Measurements from ENCODE around the gene NDUFA5.

NDUFA5 gene

DNA sequence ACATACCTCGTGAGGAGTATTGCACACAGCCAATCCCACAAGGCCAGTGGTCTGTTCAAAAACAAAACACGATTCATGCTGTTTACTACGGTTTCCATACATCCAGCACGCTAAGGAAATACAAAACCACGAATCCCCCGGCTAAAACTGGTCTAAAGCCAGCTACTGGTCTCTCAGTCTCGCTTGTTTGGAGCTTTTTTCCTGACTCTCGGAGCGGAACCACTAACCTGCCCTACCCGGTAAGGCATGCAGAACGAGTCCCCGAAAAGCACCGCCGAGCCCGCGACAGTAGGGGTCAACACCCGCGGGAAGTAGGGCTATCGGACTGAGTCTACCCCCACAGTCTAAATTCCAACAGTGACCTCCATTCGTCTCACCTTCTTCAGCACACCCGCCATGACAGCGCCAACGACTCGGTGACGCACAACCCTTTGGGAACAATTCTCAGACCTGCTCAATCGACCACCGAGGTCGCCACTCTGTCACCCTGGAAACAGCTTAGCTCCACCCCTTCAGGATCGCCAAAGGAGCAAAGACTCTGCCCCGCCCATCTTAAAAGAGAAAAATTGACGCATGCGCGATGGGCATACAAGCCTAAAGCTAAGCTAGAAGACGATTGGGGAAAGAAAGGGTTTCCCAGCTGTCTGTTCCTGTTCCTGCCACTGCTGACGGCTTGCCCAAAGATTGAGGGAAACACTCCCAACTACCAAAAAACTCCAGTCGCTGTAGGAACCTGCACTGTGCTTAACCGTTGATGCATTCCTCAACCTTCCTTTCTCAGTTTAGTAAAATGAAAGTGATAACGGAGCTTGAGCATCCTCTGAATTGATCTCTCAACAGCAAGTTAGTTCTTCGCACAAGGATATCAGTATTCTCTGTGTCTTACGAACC lies at the start of gene NDUFA5:
TSS of gene NDUFA5 (minus strand) at position 421 of the 891 bp plus-strand sequence. CDS start at position 398, 23 bp downstream.
- DNase-seq (ENCODE audit: low read depth) = peak; percentile 96

DNA sequence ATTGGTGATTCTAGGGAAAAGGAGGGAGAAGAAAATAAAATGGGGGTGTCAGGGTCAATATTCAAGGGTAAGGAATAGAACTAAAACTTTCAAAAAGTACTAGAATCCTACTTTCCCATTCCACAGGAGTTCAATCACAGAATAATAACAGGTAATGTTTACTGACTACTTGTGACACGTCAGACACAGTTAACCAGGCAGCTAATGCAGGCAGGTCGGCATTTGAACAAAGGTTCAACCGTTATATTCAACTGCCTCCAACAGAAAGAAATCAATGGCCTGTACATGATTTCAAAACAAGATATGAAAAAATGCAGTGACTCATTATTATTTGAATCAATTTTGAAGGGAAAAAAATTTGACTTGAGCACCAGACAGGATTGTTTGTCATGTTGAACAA lies 47.1 kb upstream of the NDUFA5 start:
- DNase-seq (ENCODE audit: low read depth) = no peak

DNA sequence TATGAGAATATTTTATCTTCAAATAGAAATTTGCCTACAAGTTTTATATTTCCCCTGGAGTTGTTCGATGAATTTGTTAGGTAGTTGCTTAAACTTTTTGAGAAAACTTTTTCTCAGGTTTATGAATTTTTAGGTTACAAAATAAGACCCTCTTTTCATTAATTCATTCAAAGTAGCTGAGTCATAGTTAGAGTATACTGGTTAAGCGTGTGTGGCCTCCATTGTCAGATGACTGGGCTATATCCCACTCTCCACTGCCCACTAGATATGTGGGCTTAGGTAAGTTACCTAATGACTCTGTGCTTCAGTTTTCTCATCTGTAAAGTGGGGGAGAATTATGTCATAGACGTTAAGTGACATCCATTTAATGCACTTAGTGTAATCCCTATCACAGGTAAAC lies 45.0 kb upstream of the NDUFA5 start:
- DNase-seq (ENCODE audit: low read depth) = no peak

DNA sequence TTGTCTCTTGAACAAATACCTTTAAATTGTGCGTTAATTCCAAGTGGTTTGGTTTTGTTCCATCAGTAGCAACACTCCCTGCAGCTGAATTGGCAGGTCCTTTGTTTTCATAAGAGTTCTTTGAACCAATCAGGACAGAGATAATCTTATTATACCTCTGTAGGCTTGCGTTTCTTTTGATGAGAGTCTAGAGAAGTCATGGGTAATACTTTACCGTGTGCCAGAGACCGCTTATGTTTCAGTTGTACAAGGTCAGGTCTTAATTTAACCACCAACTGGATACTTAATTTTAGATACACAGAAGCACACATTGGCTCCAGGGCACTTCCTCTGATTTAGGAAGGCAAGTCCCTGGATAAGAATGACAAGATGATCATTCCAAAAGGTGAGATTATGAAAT lies 43.9 kb upstream of the NDUFA5 start, which contains the start of gene ASB15:
TSS of gene ASB15 (plus strand) at position 292 of the 400 bp plus-strand sequence. CDS start 12,682 bp downstream, outside the sequence.
- no peak for DNase-seq (ENCODE audit: low read depth)

GRCh38 chr7:123600876-123601275 lies 43.3 kb upstream of the NDUFA5 start:
- no peak for DNase-seq (ENCODE audit: low read depth)

- DNase-seq (ENCODE audit: low read depth) = no peak
Observed at GRCh38 chr7:123599766-123600165, 42.1 kb upstream of the NDUFA5 start.

DNA sequence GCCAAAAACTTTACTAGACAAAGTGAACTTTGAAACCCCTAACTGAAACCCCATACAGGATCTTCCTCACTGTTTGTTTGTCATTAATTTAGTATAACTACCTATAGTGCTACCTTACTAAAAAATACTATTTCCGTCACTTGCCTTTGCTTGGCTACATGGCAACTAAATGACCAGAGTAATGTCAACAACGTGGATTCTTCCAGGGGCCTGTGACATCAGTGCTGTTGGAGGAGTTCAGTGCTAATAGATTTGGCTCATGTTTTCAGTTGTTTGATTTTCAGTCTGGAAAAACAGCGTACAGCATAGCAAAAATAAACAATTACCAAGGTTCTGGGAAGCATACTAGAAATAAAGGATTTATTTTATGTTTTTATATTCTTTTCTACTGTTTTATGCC lies 41.0 kb upstream of the NDUFA5 start:
- DNase-seq (ENCODE audit: low read depth) = no peak

DNA sequence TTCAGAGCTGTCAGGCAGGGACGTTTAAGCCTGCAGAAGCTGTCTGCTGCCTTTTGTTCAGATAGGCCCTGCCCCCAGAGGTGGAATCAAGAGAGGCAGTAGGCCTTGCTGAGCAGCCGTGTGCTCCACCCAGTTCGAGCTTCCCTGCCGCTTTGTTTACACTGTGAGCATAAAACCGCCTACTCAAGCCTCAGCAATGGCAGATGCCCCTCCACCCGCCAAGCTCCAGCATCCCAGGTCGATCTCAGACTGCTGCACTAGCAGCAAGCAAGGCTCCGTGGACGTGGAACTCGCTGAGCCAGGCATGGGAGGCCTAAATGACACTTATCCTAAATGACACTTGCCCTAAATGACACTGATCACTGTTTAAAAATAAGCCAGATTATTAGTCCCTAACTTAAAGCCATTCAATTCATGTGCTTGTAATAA lies 37.2 kb upstream of the NDUFA5 start:
- no peak for DNase-seq (ENCODE audit: low read depth)

DNA sequence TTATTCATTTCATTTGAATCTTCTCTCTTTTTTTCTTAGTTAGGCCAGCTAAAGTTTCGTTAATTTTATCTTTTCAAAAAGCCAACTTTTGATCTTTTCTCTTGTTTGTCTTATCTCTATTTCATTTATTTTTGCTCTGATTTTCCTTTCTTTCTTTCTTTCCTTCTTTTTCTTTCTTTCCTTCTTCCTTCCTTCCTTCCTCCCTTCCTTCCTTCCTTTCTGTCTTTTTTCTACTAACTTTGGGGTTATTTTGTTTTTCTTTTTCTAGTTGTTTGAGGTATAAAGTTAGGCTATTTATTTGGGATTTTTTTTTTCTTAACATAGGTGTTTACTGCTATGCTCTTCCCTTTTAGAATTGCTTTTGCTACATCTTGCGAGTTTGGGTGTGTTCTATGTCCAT lies 30.8 kb upstream of the NDUFA5 start:
- no peak for DNase-seq (ENCODE audit: low read depth)

GRCh38 chr7:123583821-123584220 lies 26.2 kb upstream of the NDUFA5 start:
- no peak for DNase-seq (ENCODE audit: low read depth)

GRCh38 chr7:123581162-123581459 lies 23.5 kb upstream of the NDUFA5 start:
- no peak for DNase-seq (ENCODE audit: low read depth)

GRCh38 chr7:123580406-123581161 lies 23.0 kb upstream of the NDUFA5 start:
- DNase-seq (ENCODE audit: low read depth) = no peak

DNA sequence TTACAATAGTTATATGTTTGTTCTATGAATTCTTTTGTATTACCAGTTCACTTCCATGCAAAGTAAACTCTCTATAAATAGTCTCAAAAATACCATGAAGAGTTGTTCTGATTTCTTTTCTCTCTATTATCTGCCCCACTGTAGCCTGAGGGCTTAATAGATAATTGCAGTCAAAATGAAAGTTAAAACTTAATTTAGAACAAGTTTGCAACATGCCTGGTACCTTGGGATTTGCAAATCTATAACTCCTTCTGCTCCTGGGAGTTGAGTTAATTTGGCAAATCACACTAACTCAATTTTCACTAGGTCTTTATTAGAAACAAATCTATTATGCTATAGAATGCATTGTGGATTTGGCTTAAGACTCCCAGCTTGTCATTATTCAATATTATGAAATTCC lies 21.8 kb upstream of the NDUFA5 start:
- DNase-seq (ENCODE audit: low read depth) = no peak

DNA sequence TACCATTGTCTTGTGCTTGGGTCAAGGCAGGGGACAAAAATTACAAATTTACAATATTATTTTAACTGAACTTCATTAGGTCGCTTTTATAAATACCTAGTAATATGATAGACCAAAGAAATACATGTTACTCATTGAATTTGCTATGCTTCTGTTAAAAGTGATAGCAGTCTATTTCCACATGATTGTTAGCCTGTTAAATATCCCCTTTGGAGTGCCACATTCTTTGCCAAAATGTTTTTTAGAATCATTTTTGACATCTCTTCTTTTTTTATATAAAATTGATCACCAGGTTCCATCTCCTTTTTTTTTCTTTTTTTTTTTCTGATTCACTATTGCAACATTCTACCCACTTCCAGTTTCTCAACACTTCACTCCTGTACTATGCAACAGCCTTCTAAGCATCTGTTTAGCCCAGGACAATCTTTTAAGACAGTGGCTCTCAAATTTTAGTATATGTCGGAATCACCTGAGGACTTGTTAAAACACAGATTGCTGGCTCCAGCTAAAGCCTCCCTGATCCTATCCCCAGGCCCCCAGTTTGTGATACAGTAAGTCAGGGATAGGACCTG lies 16.4 kb upstream of the NDUFA5 start:
- DNase-seq (ENCODE audit: low read depth) = no peak

- no peak for DNase-seq (ENCODE audit: low read depth)
Observed at GRCh38 chr7:123573341-123573740, 15.7 kb upstream of the NDUFA5 start.

DNA sequence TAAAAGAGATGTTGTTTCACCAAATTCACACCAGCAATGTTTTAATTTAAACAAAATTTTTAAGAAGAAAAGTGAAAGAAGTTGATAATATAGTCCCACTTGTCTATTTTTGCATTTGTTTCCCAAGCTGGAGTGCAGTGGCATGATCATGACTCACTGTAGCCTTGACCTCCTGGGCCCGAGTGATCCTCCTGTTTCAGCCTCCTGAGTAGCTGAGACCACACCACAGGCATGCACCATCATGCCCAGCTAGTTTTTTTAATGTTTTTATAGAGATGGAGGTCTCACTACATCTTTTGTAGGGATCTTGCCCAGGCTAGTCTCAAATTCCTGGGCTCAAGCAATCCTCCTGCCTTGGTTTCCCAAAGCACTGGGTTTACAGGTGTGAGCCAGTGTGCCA lies 14.1 kb upstream of the NDUFA5 start:
- no peak for DNase-seq (ENCODE audit: low read depth)

DNA sequence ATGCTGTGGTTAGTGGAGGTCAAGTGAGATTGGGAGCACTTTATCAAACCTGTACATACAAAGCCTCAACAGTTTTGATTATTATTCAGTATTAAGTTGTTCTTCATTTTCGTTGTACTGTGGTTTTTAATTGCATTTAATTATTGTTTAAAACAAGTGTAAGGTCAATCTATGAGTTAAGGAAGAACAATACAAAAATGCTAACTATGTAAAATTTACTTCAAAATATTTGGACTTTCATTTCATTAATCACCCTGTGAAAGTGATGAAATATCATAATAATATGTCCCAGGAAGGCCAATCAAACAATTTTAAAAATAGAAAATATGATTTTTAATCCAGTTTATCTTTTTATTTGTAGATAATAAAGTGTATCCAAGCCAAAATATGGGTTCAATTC lies 13.6 kb upstream of the NDUFA5 start:
- no peak for DNase-seq (ENCODE audit: low read depth)

DNA sequence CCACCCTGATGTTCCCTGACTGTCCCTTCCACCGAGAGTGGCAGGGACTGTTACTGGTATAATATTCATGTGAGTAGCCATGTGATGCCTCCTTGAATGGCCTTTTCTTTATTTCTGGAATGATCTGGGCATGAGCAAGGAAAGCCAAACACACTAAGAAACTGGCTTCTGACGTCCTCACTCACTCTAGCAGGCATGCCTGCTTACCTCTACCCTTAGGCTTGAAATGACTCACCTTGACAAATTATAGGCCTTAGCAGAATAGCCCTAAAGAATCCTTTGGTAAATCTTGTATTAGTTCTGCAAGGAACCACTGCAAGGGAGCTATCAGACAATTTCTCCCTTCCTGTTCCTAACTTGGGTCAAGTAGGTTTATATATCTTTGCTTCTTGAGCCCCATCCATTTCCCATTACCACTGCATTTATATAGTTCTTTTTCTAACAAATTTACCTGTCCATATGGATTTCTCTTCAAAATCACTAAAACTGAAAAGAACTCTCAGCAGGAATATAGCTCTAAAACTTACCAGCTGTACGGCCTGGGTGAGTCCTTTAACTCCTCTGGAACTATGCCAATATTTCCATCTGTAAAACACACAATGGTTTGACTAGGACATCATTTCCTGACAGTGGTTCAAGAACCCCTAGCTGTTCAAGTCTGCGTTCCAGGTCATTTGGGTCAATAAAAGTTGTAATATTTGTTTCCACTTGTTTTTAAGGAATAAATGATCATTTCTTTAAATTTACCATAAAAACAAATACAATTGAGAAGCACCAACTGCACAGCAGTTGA lies 13.0 kb upstream of the NDUFA5 start:
- no peak for DNase-seq (ENCODE audit: low read depth)

GRCh38 chr7:123569352-123570010 lies 11.9 kb upstream of the NDUFA5 start:
- no peak for DNase-seq (ENCODE audit: low read depth)

DNA sequence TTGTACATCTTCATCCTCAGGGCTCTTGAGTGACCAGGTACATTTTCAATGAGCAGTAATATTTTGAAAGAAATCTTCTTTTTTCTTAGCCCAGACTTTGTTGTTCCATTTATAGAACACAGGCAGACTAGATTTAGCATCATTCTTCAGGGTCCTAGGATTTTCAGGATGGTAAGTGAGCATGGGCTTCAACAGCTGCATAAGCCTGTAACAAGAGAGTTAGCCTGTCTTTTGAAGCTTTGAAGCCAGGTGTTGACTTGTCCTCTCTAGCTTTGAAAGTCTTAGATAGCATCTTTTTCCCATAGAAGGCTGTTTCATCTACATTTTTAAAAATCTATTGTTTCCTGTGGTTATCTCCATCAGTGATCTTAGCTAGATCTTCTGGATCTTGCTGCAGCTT lies 4.5 kb upstream of the NDUFA5 start:
- DNase-seq (ENCODE audit: low read depth) = no peak

DNA sequence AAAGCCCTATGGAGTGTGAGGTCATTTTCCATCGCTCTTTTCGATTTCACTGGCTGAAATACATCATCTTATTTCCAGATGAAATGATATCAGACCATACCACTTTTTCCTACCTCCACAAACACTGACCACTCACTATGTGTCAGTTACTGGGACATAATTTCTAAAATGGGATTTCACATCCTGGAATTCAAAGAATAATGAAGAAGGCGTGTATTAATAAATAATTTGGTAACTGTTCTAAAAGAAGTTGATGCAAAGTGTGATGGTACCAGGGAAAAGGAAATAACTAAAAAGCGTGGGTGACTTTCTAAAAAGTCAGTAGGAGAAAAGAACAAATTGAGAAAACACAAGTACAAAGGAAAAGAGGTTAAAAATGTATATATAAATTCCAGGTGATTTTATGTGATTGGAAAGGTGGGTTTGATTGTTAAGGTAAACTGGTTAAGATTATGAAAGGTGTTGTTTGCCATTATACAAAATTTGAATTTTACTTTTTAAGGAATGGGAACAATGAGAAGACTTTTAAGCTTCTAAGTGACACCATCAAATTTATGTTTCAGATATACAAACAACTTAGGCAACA lies 764 bp upstream of the NDUFA5 start:
- DNase-seq (ENCODE audit: low read depth) = no peak

Data from T-helper 22 cell (primary cell).